HG03565 (cell line): ENCODE data around the gene DNAJC18.
"Not testable (repeated sequence)": the region's sequence is repeated elsewhere in the genome, so short reads cannot be mapped to it uniquely, and the experiment has no call there.

Experiments used
- ATAC-seq: cut with Tn5 transposase; IDR thresholded peaks from one replicate; pipeline ENCODE4 v1.9.1; 2021; ENCODE audit warnings: mild to moderate bottlenecking, moderate library complexity; ENCODE audit not compliant: unreplicated experiment

DNAJC18 gene

GRCh38 chr5:139389701-139390638 is 49.4 kb downstream of the DNAJC18 start, which contains the start of gene MZB1:
TSS of gene MZB1 (minus strand) at chr5:139389913. CDS start at chr5:139389856, 57 bp downstream.
- peak; percentile 37 for ATAC-seq

DNA sequence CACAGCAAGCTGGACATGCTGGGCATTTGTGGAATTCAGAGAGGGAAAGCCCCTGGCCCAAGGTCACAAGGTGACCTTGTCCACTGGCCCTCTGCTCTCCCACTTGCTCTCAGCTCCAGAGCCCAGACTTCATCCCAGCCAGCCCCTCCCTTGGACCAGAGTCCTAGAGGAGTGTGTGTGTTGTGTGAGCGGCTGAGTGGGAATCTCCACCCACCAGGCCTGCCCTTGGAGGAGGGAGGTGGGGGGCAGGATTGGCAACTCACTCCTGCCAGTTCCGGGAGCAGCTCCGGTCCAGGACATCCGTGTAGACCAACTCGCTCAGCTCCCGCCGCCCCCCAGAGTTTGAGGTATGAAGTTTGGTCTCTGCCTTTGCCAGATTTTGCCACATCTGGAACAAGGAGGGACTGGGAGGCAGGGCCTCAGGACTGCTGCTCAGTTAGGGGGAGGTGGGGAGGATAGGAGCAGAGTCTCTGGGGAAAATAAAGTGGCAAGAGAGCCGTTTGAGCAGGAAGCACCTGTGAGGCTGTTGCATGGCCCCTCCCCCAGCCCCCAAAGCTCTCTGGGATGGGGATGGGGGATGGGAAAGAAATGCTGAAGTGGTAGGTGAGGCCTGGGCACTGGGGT is 51.0 kb downstream of the DNAJC18 start:
- no peak for ATAC-seq

DNA sequence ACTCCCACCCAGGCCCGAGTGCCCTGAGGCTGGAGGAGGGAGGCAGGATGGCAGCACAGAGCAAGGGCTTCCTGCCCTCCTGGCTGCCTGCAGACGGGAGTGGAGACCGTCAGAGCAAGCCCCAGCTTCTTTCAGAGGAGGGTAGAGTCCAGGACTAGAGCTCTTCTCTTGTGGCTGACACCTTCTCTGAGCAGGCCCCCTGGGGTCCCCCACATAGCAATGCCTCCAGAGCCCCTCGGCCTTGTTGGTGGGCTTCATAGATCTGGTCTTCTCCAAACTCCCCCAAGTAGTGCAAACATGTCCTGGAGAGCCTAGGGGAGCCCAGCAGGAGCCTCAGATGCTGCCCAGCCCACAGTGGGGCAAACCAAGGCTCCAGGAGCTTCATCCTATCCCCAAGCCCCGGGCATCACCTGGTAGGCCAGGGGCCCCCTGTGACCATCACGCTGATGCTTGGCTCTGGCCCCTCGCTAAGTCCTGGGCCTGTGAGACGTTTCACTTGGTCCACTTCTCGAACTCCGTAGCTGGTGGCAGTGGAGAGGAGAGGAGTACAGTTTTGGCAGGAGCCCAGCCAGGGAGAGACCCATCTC is 51.6 kb downstream of the DNAJC18 start:
- ATAC-seq = no peak

- ATAC-seq = not testable (repeated sequence)
Measured at GRCh38 chr5:139386956-139387355, 52.4 kb downstream of the DNAJC18 start.

DNA sequence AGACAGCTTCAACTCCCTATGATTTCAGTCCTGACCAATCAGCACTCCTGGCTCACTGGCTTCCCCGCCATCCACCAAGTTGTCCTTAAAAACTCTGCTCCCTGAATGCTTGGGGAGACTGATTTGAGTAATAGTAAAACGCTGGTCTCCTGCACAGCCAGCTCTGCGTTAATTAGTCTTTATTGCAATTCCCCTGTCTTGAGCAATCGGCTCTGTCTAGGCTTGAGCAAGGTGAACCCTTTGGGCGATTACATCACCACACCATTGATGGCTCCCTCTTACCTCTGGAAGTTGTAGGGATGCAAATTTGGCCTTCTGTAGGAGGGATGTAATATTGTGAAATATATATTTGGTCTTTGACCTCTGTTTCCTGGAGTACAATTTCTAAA is 53.3 kb downstream of the DNAJC18 start:
- no peak for ATAC-seq

DNA sequence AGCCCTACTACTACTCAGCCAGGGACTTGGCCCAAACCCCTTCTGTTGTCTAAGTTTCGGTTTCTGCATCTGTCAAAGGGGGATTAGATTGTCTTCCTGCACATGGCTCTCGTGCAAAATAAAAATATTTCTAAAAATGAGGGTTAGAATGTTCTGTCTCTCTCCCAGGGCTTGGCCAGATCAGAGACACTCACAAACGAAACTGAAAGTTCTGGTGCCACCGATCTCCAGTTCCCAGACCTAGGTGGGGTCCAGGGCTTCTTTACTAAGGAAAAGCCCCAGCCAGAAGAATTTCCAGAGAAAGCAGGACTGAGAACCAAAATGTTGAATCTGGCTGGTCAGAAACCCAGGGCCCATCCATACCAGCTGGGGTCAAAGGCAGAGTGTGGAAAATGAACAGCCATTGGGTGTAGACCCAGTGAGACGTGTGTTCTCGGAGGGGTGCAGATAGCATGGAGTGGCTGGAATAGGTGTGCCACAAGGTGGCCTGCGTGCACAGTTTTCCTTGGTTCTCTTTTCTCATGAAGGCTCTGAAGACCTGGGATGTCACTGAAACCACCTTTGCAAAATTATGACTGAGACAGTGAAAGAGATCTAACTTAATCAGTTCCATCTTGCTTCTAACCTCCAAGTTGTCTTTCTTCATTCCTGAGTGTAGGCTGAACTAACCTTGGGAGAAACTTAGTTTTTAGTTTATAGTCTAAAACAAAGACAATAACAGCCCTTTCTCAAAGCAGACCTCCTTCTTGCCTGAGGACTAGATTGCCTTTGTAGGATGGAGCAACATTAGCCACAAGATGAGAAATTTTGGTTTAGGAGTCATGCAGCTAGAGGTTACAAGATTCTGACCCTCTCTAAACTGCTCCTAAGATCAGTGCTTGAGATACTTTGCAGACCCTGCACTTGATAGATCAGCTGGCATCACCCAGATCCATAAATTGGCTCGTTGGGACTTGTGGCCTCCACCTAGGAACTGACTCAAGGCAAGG is 54.0 kb downstream of the DNAJC18 start:
- ATAC-seq = no peak

GRCh38 chr5:139384591-139385051 is 54.7 kb downstream of the DNAJC18 start:
- no peak for ATAC-seq

- no peak for ATAC-seq
Measured at GRCh38 chr5:139383993-139384590, 55.2 kb downstream of the DNAJC18 start.

DNA sequence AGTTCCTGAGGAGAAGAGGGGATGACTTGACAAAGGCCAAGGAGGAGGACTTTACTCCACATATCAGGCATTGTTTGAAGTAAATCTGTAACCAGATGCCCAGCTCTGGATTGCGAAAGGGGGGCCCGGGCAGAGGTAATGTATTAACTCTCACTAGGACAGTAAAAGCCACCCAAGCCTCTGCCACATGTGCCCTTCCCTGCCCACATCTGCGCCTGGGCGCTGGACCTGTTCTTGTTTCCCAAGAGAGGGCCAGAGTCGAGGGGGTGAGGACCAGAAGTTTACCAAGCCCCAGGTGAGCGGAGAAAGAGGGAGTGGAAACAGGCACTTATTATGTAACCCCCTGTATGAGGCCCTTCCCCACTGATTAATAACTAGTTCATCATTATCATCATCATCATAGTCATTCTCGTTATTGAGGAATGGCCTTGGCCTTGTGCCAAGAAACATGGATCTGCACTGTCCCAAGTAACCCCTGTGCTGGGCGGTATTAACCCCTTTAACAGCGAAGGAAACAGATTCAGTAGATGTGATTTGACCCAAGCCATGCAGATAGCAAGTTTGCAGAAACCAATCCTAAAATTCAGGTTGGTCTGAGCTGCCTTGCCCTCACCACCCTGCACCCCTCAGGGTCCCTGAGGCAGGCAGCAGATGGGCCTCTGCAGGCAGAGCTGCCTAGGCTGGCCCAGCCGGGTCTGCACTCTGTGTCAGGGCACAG is 55.9 kb downstream of the DNAJC18 start, which contains the start of gene SLC23A1:
Gene SLC23A1 (minus strand): TSS at position 23 of the 718 bp plus-strand sequence. CDS start 44 bp downstream, outside the sequence.
- ATAC-seq = no peak

- ATAC-seq = no peak
Measured at GRCh38 chr5:139382807-139383206, 56.5 kb downstream of the DNAJC18 start.

- no peak for ATAC-seq
Measured at GRCh38 chr5:139381837-139382761, 57.2 kb downstream of the DNAJC18 start.

- ATAC-seq = no peak
Measured at GRCh38 chr5:139379626-139380449, 59.5 kb downstream of the DNAJC18 start.

- ATAC-seq = no peak
Measured at GRCh38 chr5:139378941-139379361, 60.4 kb downstream of the DNAJC18 start.

DNA sequence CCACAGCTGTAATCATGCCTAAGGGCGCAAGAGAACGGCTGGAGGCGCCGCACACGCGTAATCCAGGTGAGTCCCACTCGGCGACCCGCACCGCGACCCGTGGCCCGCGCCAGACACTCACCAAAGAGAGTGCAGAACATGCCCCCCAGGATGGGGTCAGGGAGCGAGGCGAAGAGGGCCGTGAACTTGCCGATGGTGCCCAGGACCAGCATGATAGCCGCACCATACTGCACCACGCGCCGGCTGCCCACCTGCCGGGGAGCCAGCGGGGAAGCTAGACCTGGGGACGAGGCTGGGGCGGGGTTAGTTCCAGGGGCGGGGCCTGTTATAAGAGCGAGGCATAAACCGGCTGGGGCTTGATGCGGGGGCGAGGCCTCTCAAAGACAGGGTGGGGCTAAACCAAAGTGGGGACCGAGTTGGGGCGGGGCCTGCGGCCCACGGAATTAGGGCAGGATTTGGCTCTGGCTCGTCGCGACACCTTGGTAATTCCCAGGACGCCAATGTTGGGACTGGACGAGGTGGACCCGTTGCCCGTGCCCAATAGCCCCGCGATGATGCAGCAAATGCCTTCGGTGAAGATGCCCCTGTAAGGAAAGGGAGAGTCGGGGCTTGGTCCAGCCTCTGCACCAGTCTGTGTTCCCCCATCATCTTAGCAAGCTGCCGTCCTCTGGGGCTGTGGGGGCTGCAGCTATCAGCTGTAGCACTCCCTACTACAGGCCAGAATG is 61.1 kb downstream of the DNAJC18 start:
- no peak for ATAC-seq

DNA sequence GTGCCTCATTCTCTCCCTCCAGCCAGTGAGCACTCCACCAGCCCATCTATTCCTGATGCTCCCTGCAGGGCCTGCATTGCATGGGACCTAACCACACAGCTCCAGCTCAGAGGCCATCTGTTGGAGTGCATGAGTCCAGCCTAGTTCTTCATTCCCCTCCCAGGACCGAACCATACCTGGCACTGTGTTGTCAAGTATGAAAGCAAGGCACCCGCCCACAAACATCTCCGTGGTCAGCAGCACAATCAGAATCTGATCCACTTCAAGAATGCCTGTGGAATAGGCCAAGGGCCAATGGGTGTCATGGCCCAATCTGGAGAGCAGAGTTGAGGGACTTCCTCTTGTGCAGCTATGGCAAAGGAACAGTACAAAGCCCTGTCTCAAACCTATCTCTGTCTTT is 62.1 kb downstream of the DNAJC18 start:
- no peak for ATAC-seq

- no peak for ATAC-seq
Measured at GRCh38 chr5:139376364-139376763, 63.0 kb downstream of the DNAJC18 start.

- no peak for ATAC-seq
Measured at GRCh38 chr5:139374909-139375308, 64.4 kb downstream of the DNAJC18 start.
